GM18951 (cell line): ENCODE measurements around the gene EIF1.

Source experiments
- POLR2A ChIP-seq: IDR thresholded peaks from 4 replicates; pipeline ENCODE4 v1.6.1; 2011; ENCODE audit warnings: mild to moderate bottlenecking; ENCODE audit not compliant: insufficient read length, insufficient read depth; ENCODE audit errors: extremely low read depth
- in situ Hi-C: fragments of 300-500 bp; cut with MboI; formaldehyde crosslinking; loops from one replicate; pipeline ENCODE4 v1.12.0; 2022; ENCODE audit warnings: low sequenced_read_pairs, mixed read lengths, inconsistent platforms; ENCODE audit not compliant: unreplicated experiment

Gene EIF1

DNA sequence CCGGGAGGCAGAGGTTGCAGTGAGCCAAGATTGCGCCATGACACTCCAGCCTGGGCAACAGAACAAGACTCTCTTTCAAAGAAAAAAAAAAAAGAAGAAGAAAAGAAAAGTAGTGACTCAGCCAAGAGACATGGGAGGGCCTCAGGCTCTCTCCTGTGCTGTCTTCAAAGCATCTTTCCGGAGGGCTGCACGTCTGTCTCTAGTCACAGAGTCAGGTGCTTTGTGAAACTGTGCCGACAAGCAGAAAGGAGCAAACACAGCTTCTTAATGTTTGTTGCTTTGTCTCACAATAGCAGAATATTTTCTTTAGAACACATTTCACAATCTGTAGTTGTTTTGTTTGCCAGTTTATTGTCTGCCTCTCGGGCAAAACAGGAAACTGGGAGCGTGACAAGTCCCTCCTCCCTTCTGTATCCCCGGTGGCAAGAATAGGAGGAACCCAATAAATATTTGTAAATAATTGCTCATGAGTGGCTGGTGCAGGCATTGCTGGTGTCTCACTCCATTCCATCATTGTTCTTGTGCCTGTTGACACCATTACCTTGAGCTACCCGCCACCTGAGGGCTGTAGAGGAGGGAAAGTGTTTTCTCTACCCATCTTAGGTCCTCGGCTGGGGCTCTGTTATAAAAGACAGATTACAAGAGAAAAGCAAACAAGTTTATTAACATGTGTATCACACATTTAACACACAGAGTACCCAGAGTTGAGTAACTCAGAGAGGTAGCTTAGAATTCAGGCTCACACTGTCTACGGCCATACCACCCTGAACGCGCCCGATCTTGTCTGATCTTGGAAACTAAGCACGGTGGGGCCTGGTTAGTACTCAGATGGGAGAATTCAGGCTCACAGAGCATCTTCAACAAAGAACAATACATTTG lies 29.0 kb downstream of the EIF1 start:
- in situ Hi-C loops: no loop called here
- no peak for TF ChIP-seq POLR2A

DNA sequence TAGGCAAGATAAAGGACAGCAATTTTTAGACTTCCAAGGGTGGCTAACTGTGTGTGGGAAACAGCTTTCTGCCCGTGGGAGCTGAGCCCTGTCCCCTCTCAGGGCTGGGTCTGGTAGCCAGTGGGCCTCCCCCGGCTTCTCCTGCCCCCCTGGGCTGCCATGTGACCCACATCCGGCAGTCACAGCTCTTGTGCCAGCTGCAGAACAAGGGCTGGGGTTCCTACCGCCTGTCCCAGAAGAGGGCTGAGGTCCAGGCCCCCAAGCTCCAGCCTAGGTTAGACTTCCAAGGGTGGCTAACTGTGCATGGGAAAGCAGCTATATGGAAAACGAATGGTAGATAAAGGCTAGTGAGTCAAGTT lies 29.6 kb downstream of the EIF1 start:
- in situ Hi-C loops: no loop called here
- no peak for TF ChIP-seq POLR2A

DNA sequence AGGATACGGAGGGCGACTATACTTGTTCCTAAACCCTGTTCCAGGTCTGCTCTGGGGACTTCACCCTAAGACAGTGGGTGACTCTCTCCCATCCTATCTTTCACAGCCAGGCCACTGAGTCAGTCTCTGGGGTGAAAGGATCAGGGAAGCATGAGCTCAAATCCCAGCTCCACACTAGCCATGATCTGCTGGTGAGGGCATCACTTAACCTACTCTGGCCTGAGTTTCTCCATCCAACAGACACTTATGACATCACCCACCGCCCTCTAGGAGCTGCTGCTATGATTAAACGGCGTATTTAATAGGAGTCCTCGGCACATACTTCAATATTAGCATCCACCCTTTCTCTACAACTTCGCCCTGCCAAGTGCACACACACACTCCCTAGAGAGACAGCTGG lies 33.5 kb downstream of the EIF1 start:
- no peak for TF ChIP-seq POLR2A
- in situ Hi-C loops: no loop called here

DNA sequence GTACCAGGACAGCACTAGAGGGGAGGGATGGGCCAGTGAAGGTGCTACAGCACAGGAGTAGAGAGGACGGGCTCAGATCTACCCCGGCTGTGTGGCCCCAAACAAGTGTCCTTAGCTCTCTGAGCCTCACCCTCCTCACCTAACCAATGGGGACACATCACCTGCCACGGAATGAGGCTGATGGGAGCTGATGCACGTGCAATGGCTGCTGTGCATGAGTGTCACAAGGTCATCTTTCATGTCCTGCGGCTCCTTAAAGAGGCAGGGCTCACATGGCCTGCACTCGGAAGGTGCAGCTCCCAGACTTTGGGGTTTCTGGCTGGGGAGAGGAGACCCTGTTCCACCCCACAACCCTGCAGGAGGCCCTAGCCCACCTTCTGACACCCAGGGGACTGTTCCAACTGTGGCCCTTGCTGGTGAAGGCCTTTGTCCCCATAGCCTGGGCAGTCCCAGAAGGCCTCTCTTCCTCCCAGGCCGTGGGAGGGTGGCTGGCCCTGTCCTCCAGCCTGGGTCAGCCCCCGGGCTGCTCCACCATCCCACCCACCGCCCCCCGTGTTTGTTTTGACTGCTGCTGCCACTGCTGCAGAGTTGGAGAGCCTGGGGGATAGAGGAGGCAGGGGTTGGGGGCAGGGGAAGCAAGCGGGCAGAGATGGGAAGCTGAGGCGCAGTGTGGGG lies 35.3 kb downstream of the EIF1 start:
- in situ Hi-C loops: no loop called here

DNA sequence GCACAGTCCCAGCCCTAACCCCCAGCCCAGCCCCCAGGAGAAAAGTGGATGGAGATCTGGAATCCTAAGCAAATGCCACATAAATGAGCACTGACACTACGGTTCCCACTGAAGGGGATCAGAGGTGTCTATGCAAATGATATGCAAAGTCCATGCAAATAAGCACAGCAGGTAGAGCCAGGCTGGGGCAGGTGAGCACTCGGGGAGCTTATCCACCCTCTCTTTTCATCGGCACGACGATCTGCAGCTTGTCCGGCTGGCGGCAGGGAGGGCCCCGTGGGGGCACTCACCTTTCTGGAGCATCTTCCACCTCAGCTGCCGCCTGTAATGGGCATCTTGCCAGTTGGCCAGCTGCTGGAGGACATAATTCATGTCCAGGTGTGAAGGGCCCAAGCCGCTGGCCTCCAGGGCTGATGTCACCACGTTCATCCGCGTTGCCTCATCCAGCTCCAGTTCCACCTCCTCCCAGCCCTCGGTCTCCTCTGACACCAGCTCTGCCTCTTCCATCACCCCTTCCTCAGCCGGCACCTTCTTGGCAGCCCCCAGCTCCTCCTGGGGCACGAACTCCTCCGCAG lies 35.9 kb downstream of the EIF1 start:
- TF ChIP-seq POLR2A: no peak
- in situ Hi-C loops: no loop called here

More for the DNA sequence above, 35.3 kb downstream of the EIF1 start:
- TF ChIP-seq POLR2A: no peak

DNA sequence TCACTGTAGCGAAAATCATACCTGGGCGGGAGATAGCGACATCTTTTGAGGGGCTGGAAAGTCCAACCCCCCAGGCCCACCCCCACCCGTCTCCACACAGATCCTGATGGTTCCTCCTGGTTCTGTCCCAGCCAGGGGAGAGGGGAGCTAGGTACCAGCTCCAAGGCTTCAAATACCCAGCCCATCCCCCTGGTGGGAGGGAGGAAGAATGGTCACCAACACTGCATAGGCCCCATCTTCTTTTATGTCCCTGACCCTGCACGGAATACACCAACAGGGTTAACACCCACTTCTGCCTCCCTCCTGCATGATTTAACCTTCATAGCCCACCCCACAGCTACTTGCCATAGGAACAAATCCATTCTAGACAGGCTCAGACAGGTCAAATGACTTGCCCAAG lies 36.4 kb downstream of the EIF1 start:
- no peak for TF ChIP-seq POLR2A
- in situ Hi-C loops: no loop called here

DNA sequence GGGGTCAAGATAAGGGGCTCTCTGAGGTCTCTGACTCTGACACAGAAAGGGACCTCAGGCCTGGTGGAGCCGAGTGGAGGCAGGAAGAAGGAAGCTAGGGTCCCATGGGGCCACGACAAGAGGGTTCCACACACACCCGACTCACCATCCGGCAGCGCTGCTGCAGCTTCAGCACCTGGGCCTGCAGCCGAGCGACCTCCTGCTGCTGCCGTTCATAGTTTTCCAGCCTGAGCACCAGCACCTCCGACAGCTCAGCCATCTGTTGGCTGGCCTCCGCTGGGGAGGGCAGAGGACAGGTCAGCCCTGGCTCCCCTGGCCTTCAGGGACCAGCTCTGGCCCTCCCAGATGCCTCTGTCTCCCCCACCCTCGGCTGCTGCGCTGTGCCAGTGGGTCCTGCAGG lies 39.4 kb downstream of the EIF1 start:
- no peak for TF ChIP-seq POLR2A
- in situ Hi-C loops: no loop called here

DNA sequence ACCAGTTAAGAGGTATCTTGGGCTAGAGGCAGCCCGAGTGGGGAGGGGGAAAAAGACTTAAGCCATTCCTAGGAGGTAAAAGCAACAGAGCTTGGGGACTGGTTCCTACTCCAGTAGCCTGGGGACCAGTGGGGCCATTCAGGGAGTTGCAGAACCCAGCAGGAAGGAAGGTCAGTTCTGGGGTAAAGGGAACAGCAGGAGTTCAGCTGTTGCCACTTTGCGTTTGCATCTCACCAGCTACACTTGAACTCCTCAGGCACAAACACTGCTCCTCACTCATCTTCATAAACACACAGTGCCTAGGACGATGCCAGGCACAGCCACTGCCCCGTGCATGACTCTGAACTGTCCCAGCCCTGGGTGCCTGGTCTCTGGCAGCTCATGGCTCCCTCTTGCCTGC lies 41.8 kb downstream of the EIF1 start:
- TF ChIP-seq POLR2A: no peak
- in situ Hi-C loops: no loop called here

DNA sequence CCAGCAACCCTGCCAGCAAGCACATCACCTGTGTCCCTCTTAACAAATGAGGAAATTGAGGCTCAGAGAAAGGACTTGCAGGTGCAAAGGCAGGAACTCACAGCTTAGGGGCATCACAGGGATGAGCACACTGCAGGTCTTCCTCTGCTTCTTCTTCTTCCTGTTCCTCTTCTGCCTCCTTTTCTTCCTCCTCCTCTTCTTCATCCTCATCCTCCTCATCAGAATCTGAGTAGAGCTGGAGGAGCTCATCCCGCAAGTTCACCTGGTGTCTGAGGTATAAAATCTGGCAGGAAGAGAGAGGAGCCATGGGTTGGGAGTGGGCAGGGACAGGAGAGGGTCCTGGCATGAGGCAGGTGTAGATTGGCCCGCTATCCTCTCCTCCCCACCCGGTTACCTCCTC lies 43.2 kb downstream of the EIF1 start:
- in situ Hi-C loops: no loop called here
- TF ChIP-seq POLR2A: no peak

DNA sequence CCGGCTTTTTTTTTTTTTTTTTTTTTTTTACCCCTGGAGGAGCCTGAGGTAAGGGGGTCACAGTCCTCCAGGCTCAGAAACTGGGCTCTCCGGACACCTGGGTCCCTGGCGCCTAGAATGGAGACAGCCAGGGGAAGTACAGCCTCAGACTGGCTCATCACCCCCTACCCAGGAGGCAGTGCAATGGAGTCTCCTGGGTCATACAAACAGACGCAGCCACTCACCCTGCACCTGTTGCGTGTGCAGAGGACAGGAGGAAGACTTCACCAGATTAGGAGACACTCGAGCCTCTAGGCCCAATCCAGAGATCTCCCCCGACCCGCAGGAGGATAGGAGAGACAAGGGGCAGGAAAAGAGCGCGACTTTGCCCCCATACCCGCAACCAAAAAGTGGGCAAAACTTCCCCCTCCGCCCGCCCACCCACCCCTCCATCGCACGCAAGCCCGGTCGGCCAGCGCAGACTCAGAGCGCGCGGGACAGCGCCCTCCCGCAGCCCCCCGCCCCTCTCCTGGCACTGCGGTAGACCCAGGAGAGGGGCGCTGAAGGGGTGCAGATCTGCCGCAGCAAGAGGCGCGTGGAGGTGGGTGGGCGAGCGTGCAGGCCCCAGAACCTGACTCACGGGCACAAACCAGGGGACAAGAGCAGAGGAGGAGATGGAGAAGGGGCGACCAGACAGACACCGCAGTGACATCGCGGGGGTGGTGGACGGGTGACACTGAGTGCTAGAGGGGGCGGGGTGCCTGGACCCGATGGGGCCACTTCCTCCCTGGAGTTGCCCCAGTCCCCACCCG lies 44.9 kb downstream of the EIF1 start:
- TF ChIP-seq POLR2A: no peak
- in situ Hi-C loops: no loop called here

DNA sequence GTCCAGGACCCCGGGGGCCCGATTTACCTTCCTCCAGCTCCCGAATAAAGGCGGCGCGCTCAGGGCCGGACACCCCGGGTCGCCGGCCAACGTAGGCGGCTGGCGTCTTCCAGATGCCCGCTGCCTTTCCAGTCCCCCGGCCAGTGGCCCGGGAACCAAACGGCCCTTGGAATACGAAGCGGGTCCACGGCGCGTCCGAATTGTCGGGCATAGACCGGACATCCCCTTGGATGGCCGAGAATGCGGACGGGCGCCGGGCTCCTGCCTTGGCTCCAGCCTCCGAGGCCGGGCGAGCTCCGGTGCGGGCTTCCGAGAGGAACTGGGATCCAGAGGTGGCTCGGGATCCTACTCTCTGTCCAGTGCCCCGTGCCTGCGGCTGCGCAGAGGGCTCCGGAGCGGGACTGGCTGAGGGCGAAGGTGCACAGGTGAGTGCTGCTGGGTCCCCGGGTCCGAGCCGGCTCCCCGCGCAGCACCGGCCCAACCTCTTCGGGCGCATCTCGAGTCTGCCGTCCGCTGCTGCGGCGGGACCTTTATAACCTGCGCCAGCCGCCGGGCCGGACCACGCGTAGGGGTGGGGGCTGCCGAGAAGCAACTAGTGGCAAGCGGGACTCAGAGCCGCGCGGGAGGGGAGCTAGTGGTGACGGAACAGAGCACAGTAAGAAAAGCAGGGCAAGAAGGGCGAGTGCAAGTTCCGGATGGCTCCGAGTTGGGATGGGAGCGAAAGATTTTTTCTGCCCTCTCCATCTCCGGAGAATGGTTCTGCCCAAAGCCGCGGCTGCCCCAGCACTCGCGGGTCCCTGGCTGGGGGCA lies 45.7 kb downstream of the EIF1 start, which contains the start of gene HAP1:
Gene HAP1 (minus strand): TSS at position 505 of the 810 bp plus-strand sequence. CDS start 9 bp downstream, at position 496.
- in situ Hi-C loops: no loop called here
- TF ChIP-seq POLR2A: no peak

DNA sequence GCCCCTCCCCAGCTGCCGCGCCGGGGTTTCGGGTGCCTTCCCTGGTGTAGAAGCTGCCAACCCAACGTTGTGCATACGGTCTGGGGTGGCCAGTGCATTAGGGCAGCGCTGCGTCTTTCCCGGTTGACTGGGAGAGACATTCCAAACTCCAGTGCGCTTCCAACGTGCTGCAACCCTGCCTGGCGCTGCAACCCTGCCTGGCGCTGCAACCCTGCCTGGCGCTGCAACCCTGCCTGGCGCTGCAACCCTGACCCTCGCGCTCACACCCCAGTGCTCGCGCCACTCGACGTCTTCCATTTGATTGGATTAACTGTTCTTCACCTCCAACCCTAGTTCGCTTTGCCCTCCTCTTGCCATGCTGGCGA lies 46.2 kb downstream of the EIF1 start:
- TF ChIP-seq POLR2A: no peak
- in situ Hi-C loops: loop anchor here (5.0 kb wide), 1 partner anchor 72 kb away; no protein-coding TSS in a partner anchor

DNA sequence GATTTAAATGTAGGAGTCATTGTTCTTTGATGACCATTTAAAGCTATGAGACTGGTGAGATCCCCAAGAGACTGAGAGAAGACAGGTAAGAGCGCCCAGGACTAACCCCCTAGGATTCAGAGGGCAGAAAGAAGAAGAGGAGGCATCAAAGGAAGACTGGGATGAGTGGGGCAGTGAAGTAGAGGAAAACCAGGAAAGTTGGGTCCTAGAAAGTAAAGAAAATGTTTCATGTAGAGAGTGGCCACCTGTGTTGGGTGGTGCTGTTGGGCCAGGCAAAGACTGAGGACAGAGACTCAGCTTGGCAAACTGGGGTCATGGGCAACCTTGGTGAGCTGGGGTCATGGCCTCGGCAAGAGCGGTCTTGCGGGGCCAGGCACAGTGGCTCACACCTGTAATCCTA lies 47.1 kb downstream of the EIF1 start:
- no peak for TF ChIP-seq POLR2A
- in situ Hi-C loops: loop anchor here (5.0 kb wide), 1 partner anchor 72 kb away; no protein-coding TSS in a partner anchor
